Activated CD8-positive, alpha-beta T cell treated with anti-CD3 and anti-CD28 coated beads for 36 hours (primary cell): ENCODE data around the gene MYO18A. TPM values are rescaled to one million over a fixed set of nuclear protein-coding genes. Genes with fewer than 3 reads are reported as not detected.
"Not testable (repeated sequence)": the region's sequence is repeated elsewhere in the genome, so short reads cannot be mapped to it uniquely, and the experiment has no call there.

Experiments used
- ATAC-seq: fragments of 200-7000 bp; cut with Tn5 transposase; one replicate; pipeline ENCODE4 v1.10.0; 2021; ENCODE audit warnings: mild to moderate bottlenecking, moderate library complexity
- CTCF ChIA-PET: fragments of 350-600 bp; sonication (Branson Sonifier 250); formaldehyde crosslinking; loops from one replicate; lab custom pipeline; 2021; ENCODE audit warnings: antibody characterized with exemption; lab: Charles Lee
- POLR2A ChIA-PET: fragments of 350-600 bp; sonication (Branson Sonifier 250); formaldehyde crosslinking; loops from one replicate; lab custom pipeline; 2021; ENCODE audit warnings: antibody characterized with exemption; lab: Charles Lee
- DNase-seq: peaks from one replicate; pipeline ENCODE4 v3.0.0-alpha.2; 2020
- H3K27ac Mint-ChIP-seq: one replicate; pipeline ENCODE4 v1.8.0; 2021; ENCODE audit warnings: mild to moderate bottlenecking, mixed read lengths
- H3K27me3 Mint-ChIP-seq: one replicate; pipeline ENCODE4 v1.8.0; 2021; ENCODE audit warnings: mixed read lengths
- H3K36me3 Mint-ChIP-seq: one replicate; pipeline ENCODE4 v1.8.0; 2021; ENCODE audit warnings: low read depth, mixed read lengths
- H3K4me1 Mint-ChIP-seq: one replicate; pipeline ENCODE4 v1.8.0; 2021; ENCODE audit warnings: low read depth, mixed read lengths
- H3K4me3 Mint-ChIP-seq: one replicate; pipeline ENCODE4 v1.8.0; 2021; ENCODE audit warnings: mild to moderate bottlenecking, moderate library complexity, mixed read lengths
- H3K9me3 Mint-ChIP-seq: one replicate; pipeline ENCODE4 v1.8.0; 2021; ENCODE audit warnings: mixed read lengths
- CTCF ChIP-seq: fragments of 200-600 bp; IDR thresholded peaks from one replicate; pipeline ENCODE4 v1.8.0; 2022; ENCODE audit warnings: antibody characterized with exemption, mild to moderate bottlenecking
- intact Hi-C: fragments of 100-400 bp; cut with micrococcal nuclease; formaldehyde crosslinking; loops from one replicate; pipeline ENCODE4 v1.10.0; 2022
- total RNA-seq, 2 experiments: library from RNA; stranded (reverse); gene quantifications; one replicate each; pipeline ENCODE4 v1.2.3, GENCODE V29; 2021

The MYO18A gene
- total RNA-seq, 2 experiments from 2014 or later = 27.5 to 29.4 TPM

GRCh38 chr17:29172589-29172988 is 7.6 kb downstream of the MYO18A start:
- ChIA-PET POLR2A (interaction anchor here (0.7 kb wide), 1 partner anchor 150 kb away, joined by 3 read pairs; no protein-coding TSS in a partner anchor), CTCF (interaction anchor here (1.3 to 4.2 kb wide), 4 partner anchors 11 to 198 kb away, joined by 3 to 19 read pairs (median 5); no protein-coding TSS in a partner anchor)
- Mint-ChIP-seq H3K9me3 (no peaks in the 10 kb centered on the region), H3K4me1 (peaks cover 12% of the 10 kb centered on the region), H3K4me3 (no peak overlapping the region), H3K36me3 (no peaks in the 10 kb centered on the region), H3K27ac (no peak overlapping the region), H3K27me3 (no peaks in the 10 kb centered on the region)
- DNase-seq = no peak
- no peak for ATAC-seq
- intact Hi-C loops = no loop called here
- TF ChIP-seq CTCF = no peak

- Mint-ChIP-seq H3K27me3 (no peaks in the 10 kb centered on the region), H3K27ac (no peak overlapping the region), H3K4me3 (no peak overlapping the region), H3K9me3 (no peaks in the 10 kb centered on the region), H3K4me1 (no peaks in the 10 kb centered on the region), H3K36me3 (peaks cover 5% of the 10 kb centered on the region)
- ChIA-PET POLR2A (no interaction called here), CTCF (interaction anchor here (1.3 to 4.2 kb wide), 4 partner anchors 9 to 50 kb away, joined by 5 to 19 read pairs (median 8); partner anchors contain the start of gene MYO18A)
- TF ChIP-seq CTCF = no peak
- intact Hi-C loops = no loop called here
- DNase-seq (no peak), ATAC-seq (no peak)
Observed at GRCh38 chr17:29170682-29171081, 9.5 kb downstream of the MYO18A start.

- Mint-ChIP-seq H3K27ac (no peak overlapping the region), H3K4me1 (no peaks in the 10 kb centered on the region), H3K27me3 (no peaks in the 10 kb centered on the region), H3K4me3 (no peak overlapping the region), H3K36me3 (peaks cover 6% of the 10 kb centered on the region), H3K9me3 (no peaks in the 10 kb centered on the region)
- CTCF ChIA-PET = interaction anchor here (1.3 to 4.2 kb wide), 4 partner anchors 10 to 50 kb away, joined by 5 to 19 read pairs (median 8); partner anchors contain the start of gene MYO18A
- DNase-seq (no peak), ATAC-seq (no peak)
- TF ChIP-seq CTCF = no peak
- POLR2A ChIA-PET = interaction anchor here (1.1 kb wide), 1 partner anchor 33 kb away, joined by 4 read pairs; no protein-coding TSS in a partner anchor
- intact Hi-C loops = no loop called here
Observed at GRCh38 chr17:29169806-29170591, 10.2 kb downstream of the MYO18A start.

DNA sequence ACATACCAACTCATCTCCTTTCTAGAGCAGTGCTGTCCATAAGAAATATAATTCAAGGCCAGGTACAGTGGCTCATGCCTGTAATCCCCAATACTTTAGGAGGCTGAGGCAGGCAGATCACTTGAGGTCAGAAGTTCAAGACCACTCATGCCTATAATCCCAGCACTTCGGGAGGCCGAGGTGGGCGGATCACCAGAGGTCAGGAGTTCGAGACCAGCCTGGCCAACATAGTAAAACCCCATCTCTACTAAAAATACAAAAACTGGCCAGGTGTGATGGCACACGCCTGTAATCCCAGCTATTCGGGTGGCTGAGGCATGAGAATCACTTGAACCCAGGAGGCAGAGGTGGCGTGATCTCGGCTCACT is 11.5 kb downstream of the MYO18A start:
- intact Hi-C loops, H3K4me3 Mint-ChIP-seq, ATAC-seq, H3K27me3 Mint-ChIP-seq, POLR2A ChIA-PET, H3K36me3 Mint-ChIP-seq, DNase-seq, H3K4me1 Mint-ChIP-seq, H3K9me3 Mint-ChIP-seq, H3K27ac Mint-ChIP-seq: not testable (repeated sequence)
- CTCF ChIA-PET = interaction anchor here (2.9 to 4.2 kb wide), 2 partner anchors 11 to 20 kb away, joined by 10 to 19 read pairs; partner anchors contain the start of gene MYO18A

DNA sequence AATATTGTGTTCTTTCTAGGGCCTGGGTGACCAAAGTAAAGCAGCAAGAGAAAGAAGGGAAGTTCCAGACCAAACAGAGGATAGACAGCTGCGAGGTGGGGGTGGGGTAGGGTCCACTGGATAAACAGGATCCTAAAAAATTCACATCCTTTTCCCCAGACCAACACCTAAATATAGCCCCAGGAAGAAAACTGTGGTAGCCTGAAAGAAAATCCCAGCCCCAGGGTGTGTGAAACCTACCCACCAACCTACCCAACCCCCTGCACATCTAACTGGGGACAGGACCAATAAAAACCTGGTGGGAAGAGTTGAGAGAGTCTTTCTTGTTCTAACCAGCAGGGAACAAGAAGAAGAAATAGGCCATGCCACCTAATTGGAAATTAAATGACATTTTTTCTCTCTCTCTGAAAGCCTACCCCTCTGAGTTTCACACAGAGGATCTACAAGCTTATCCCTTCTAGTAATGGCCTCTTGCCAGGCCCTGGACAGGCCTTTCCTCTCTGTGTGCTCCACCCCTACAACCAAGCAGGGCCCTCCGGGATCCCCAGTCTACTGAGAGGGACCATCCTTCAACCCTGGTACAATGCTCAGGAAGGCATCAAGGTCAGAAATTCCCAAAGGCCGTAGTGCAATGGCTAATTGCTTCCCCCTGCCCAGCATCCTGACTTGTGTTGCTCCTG is 12.0 kb downstream of the MYO18A start:
- intact Hi-C loops = no loop called here
- Mint-ChIP-seq H3K9me3 (no peaks in the 10 kb centered on the region), H3K4me1 (no peaks in the 10 kb centered on the region), H3K27ac (no peak overlapping the region), H3K27me3 (no peaks in the 10 kb centered on the region), H3K4me3 (no peak overlapping the region), H3K36me3 (peaks cover 7% of the 10 kb centered on the region)
- POLR2A ChIA-PET = interaction anchor here (0.6 kb wide), 1 partner anchor 74 kb away, joined by 3 read pairs; no protein-coding TSS in a partner anchor
- DNase-seq (no peak), ATAC-seq (no peak)
- no peak for TF ChIP-seq CTCF
- CTCF ChIA-PET = interaction anchor here (2.9 kb wide), 1 partner anchor 12 kb away, joined by 10 read pairs; the partner anchor contains the start of gene MYO18A
